Measurements from ENCODE around the gene RIN1.
"Not testable (repeated sequence)": the region's sequence is repeated elsewhere in the genome, so short reads cannot be mapped to it uniquely, and the experiment has no call there.

The RIN1 gene

GRCh38 chr11:66326261-66327111 is 9.7 kb downstream of the RIN1 start:
- ChIA-PET POLR2A (ENCODE audit: low non-redundant PET) (interaction anchor here (0.9 kb wide), 1 partner anchor 9 kb away, joined by 8 read pairs; no protein-coding TSS in a partner anchor), CTCF (interaction anchor here (0.5 to 3.7 kb wide), 3 partner anchors 9 to 37 kb away, joined by 3 to 25 read pairs (median 3); no protein-coding TSS in a partner anchor)
- no peak for TF ChIP-seq CTCF (conservative IDR thresholded peaks at IDR 0.05; ENCODE audit: low read depth)
- H3K27ac ChIP-seq = peak overlapping the region; percentile 100
- DNase-seq (ENCODE audit: low spot score) = no peak

GRCh38 chr11:66325263-66325671 is 11.0 kb downstream of the RIN1 start:
- POLR2A ChIA-PET (ENCODE audit: low non-redundant PET) = no interaction called here

GRCh38 chr11:66324664-66325063 is 11.6 kb downstream of the RIN1 start:
- TF ChIP-seq CTCF (conservative IDR thresholded peaks at IDR 0.05; ENCODE audit: low read depth) = no peak
- no peak for DNase-seq (ENCODE audit: low spot score)
- CTCF ChIA-PET = interaction anchor here (3.7 kb wide), 1 partner anchor 12 kb away, joined by 25 read pairs; no protein-coding TSS in a partner anchor
- POLR2A ChIA-PET (ENCODE audit: low non-redundant PET) = no interaction called here
- H3K27ac ChIP-seq = peak overlapping the region; percentile 100

More at GRCh38 chr11:66325263-66325671, 11.0 kb downstream of the RIN1 start:
- TF ChIP-seq CTCF (conservative IDR thresholded peaks at IDR 0.05; ENCODE audit: low read depth) = no peak
- peak overlapping the region; percentile 100 for H3K27ac ChIP-seq
- no peak for DNase-seq (ENCODE audit: low spot score)
- CTCF ChIA-PET = interaction anchor here (3.7 kb wide), 1 partner anchor 13 kb away, joined by 25 read pairs; no protein-coding TSS in a partner anchor

GRCh38 chr11:66323684-66324083 is 12.6 kb downstream of the RIN1 start:
- CTCF ChIA-PET = interaction anchor here (3.7 kb wide), 1 partner anchor 11 kb away, joined by 25 read pairs; no protein-coding TSS in a partner anchor
- DNase-seq (ENCODE audit: low spot score) = no peak
- H3K27ac ChIP-seq = peak overlapping the region; percentile 100; the same call in 1 of the 2 replicates
- no peak for TF ChIP-seq CTCF (conservative IDR thresholded peaks at IDR 0.05; ENCODE audit: low read depth)
- POLR2A ChIA-PET (ENCODE audit: low non-redundant PET) = no interaction called here

- peak overlapping the region; percentile 15; the same call in 1 of the 2 replicates for H3K27ac ChIP-seq
- ChIA-PET POLR2A (ENCODE audit: low non-redundant PET) (no interaction called here), CTCF (no interaction called here)
- no peak for DNase-seq (ENCODE audit: low spot score)
- no peak for TF ChIP-seq CTCF (conservative IDR thresholded peaks at IDR 0.05; ENCODE audit: low read depth)
Observed at GRCh38 chr11:66322732-66323427, 13.4 kb downstream of the RIN1 start.

- no peak for DNase-seq (ENCODE audit: low spot score)
Observed at GRCh38 chr11:66321606-66322005, 14.6 kb downstream of the RIN1 start.

GRCh38 chr11:66320748-66321147 is 15.5 kb downstream of the RIN1 start:
- H3K27ac ChIP-seq; DNase-seq (ENCODE audit: low spot score); CTCF ChIA-PET; POLR2A ChIA-PET (ENCODE audit: low non-redundant PET): not testable (repeated sequence)

More at GRCh38 chr11:66321606-66322005, 14.6 kb downstream of the RIN1 start:
- ChIA-PET POLR2A (ENCODE audit: low non-redundant PET) (no interaction called here), CTCF (interaction anchor here (0.7 kb wide), 1 partner anchor 17 kb away, joined by 3 read pairs; no protein-coding TSS in a partner anchor)
- TF ChIP-seq CTCF (conservative IDR thresholded peaks at IDR 0.05; ENCODE audit: low read depth) = no peak
- peak overlapping the region; percentile 15; the same call in 1 of the 2 replicates for H3K27ac ChIP-seq

GRCh38 chr11:66320289-66320688 is 15.9 kb downstream of the RIN1 start:
- CTCF ChIA-PET; H3K27ac ChIP-seq; POLR2A ChIA-PET (ENCODE audit: low non-redundant PET); DNase-seq (ENCODE audit: low spot score): not testable (repeated sequence)

Measured in RWPE1 (cell line).